HEK293T (cell line): ENCODE measurements around the gene CASZ1.

Source experiments
- CTCF ChIA-PET: fragments of 350-600 bp; formaldehyde crosslinking; extraction: SDS; loops from one replicate; lab custom pipeline; 2021; ENCODE audit warnings: antibody characterized with exemption, inconsistent platforms; lab: Yijun Ruan, JAX
- POLR2A ChIA-PET: fragments of 350-600 bp; formaldehyde crosslinking; extraction: SDS; loops from one replicate; lab custom pipeline; 2020; ENCODE audit warnings: antibody characterized with exemption, inconsistent platforms; lab: Yijun Ruan, JAX
- DNase-seq: peaks from one replicate; pipeline ENCODE4 v3.0.0; 2012; ENCODE audit warnings: mixed read lengths; ENCODE audit errors: extremely low spot score
- ARNT ChIP-seq: fragments of 450-650 bp; IDR thresholded peaks from 2 replicates; pipeline ENCODE4 v1.6.1; 2017; ENCODE audit warnings: mild to moderate bottlenecking
- BHLHE40 ChIP-seq: fragments of 450-650 bp; IDR thresholded peaks from 2 replicates; pipeline ENCODE4 v1.6.1; 2016; ENCODE audit warnings: mild to moderate bottlenecking, moderate library complexity, borderline replicate concordance
- CTBP1 ChIP-seq: fragments of 450-650 bp; IDR thresholded peaks from 2 replicates; pipeline ENCODE4 v1.6.1; 2016; ENCODE audit warnings: borderline replicate concordance
- ELF4 ChIP-seq: fragments of 450-650 bp; IDR thresholded peaks from 2 replicates; pipeline ENCODE4 v1.6.1; 2017; ENCODE audit warnings: antibody characterized with exemption
- FOXA1 ChIP-seq: fragments of 450-650 bp; IDR thresholded peaks from 2 replicates; pipeline ENCODE4 v1.6.1; 2016; ENCODE audit warnings: mild to moderate bottlenecking
- FOXK2 ChIP-seq: fragments of 450-650 bp; IDR thresholded peaks from 2 replicates; pipeline ENCODE4 v1.6.1; 2016; ENCODE audit warnings: mild to moderate bottlenecking
- FOXM1 ChIP-seq: fragments of 450-650 bp; IDR thresholded peaks from 2 replicates; pipeline ENCODE4 v1.6.1; 2017; ENCODE audit warnings: mild to moderate bottlenecking, borderline replicate concordance
- HDGF ChIP-seq: fragments of 450-650 bp; IDR thresholded peaks from 2 replicates; pipeline ENCODE4 v1.6.1; 2017; ENCODE audit warnings: antibody characterized with exemption, borderline replicate concordance
- L3MBTL2 ChIP-seq: fragments of 450-650 bp; conservative IDR thresholded peaks from 2 replicates; pipeline ENCODE4 v1.6.1; 2016; ENCODE audit warnings: mild to moderate bottlenecking
- LEF1 ChIP-seq: fragments of 450-650 bp; IDR thresholded peaks from 2 replicates; pipeline ENCODE4 v1.6.1; 2017; ENCODE audit warnings: mild to moderate bottlenecking, borderline replicate concordance
- NFRKB ChIP-seq: fragments of 450-650 bp; IDR thresholded peaks from 2 replicates; pipeline ENCODE4 v1.6.1; 2016; ENCODE audit warnings: mild to moderate bottlenecking, moderate library complexity
- SP1 ChIP-seq: fragments of 450-650 bp; IDR thresholded peaks from 2 replicates; pipeline ENCODE4 v1.6.1; 2017
- SUZ12 ChIP-seq: fragments of 450-650 bp; IDR thresholded peaks from 2 replicates; pipeline ENCODE4 v1.6.1; 2016; ENCODE audit warnings: mild to moderate bottlenecking
- TARDBP ChIP-seq: fragments of 450-650 bp; IDR thresholded peaks from 2 replicates; pipeline ENCODE4 v1.6.1; 2016
- ZNF384 ChIP-seq: fragments of 450-650 bp; IDR thresholded peaks from 2 replicates; pipeline ENCODE4 v1.6.1; 2016
- TF ChIP-seq, protein P1 (sequence below): fragments of 450-650 bp; IDR thresholded peaks from 2 replicates; pipeline ENCODE4 v1.6.1; 2016

The CASZ1 gene

DNA sequence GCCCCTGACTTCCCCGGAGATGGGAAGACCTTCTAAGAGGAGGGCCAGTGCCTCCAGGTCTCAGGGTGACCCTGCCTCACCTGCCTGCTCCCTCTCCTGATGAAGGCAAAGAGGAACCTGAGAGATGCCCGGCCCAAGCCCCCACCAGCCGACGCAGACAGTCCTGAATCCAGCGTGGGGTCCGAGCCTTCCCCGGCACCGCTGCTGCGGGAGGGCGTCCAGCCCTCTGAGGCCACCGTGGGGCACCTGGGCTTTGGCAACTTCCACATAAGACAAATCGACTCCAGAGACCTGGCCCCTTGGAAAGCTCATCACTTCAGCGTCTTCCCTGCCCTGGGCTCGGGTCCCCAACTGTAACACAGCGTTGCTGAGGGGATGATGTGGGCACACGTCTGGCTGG lies 122.2 kb downstream of the CASZ1 start:
- CTCF ChIA-PET, result no interaction called here
- POLR2A ChIA-PET, result no interaction called here
- no peak for DNase-seq
- TF ChIP-seq SUZ12, result no peak
- TF ChIP-seq BHLHE40, result no peak
- no peak for TF ChIP-seq LEF1
- no peak for TF ChIP-seq ZNF384
- TF ChIP-seq FOXA1, result no peak

- TF ChIP-seq TARDBP (no peak), ELF4 (no peak), FOXK2 (no peak), BHLHE40 (no peak), L3MBTL2 (no peak)
- ChIA-PET POLR2A (no interaction called here), CTCF (no interaction called here)
- DNase-seq, result no peak
These were observed 123.2 kb downstream of the CASZ1 start for GRCh38 chr1:10673109-10673711.

- DNase-seq, result no peak
- ChIA-PET POLR2A (no interaction called here), CTCF (no interaction called here)
- TF ChIP-seq NFRKB (no peak), FOXK2 (no peak), SUZ12 (no peak), HDGF (no peak), L3MBTL2 (no peak), ELF4 (no peak), BHLHE40 (no peak), ARNT (no peak), FOXM1 (no peak), ZNF384 (no peak), SP1 (no peak), LEF1 (no peak), TARDBP (no peak), CTBP1 (no peak; the same call in 1 of the 2 replicates), FOXA1 (no peak)
- TF ChIP-seq, protein P1, sequence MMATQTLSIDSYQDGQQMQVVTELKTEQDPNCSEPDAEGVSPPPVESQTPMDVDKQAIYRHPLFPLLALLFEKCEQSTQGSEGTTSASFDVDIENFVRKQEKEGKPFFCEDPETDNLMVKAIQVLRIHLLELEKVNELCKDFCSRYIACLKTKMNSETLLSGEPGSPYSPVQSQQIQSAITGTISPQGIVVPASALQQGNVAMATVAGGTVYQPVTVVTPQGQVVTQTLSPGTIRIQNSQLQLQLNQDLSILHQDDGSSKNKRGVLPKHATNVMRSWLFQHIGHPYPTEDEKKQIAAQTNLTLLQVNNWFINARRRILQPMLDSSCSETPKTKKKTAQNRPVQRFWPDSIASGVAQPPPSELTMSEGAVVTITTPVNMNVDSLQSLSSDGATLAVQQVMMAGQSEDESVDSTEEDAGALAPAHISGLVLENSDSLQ, result no peak
These were observed 123.9 kb downstream of the CASZ1 start for GRCh38 chr1:10672343-10673050.

DNA sequence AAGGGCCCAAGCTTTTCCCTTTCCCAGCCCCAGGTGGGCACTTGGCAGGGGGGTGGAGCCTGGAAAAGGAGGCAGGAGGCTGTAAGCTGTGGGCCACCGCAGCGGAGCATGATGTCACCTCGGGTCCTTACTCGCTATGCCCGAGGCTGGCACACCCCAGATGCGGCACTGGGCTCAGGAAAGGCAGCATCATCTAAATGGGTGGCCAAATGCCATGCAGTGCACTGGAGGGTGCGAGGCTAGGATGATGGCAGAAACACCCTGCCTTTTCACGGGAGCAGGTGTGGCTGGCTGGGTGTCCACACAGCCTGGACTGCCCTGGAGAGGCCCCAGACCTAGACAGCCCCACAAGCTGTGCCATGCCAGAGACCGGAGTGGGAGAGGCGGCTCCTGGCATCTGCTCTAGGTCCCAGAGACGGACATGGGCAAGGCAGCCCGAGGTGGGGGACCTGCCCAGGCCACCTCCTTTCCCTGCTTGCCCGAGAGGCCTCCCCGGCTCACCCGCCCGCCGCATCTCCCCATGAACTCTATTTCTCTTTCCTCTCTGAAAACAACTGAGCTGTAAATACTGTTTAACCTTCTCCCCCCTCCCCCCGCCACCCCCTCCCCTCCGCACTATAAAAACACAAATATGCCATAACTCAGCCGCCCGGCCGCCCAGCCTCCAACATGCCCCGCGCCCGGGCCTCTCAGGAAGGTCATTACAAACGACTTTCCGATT lies 124.7 kb downstream of the CASZ1 start:
- TF ChIP-seq SP1 (no peak), ARNT (no peak), LEF1 (no peak), NFRKB (no peak), ZNF384 (no peak), BHLHE40 (no peak), SUZ12 (no peak), HDGF (no peak), FOXA1 (no peak), CTBP1 (no peak), L3MBTL2 (no peak), FOXK2 (no peak), TARDBP (no peak), ELF4 (no peak), FOXM1 (no peak)
- TF ChIP-seq, protein P1, result no peak
- DNase-seq, result peak; percentile 36
- CTCF ChIA-PET, result no interaction called here
- POLR2A ChIA-PET, result no interaction called here

- TF ChIP-seq, protein P1, result peak; percentile 82
- peak; percentile 47 for TF ChIP-seq L3MBTL2
- no peak for TF ChIP-seq CTBP1
- peak; percentile 26 for DNase-seq
- ChIA-PET POLR2A (no interaction called here), CTCF (no interaction called here)
These were observed 125.4 kb downstream of the CASZ1 start for GRCh38 chr1:10671090-10671489.

- TF ChIP-seq CTBP1, result no peak
- TF ChIP-seq FOXA1, result no peak
- TF ChIP-seq FOXK2, result no peak
- no peak for TF ChIP-seq ZNF384
- no peak for TF ChIP-seq ARNT
- no peak for TF ChIP-seq FOXM1
- no peak for TF ChIP-seq BHLHE40
- TF ChIP-seq SP1, result no peak
- no peak for TF ChIP-seq ELF4
- TF ChIP-seq, protein P1, result no peak
- no peak for TF ChIP-seq TARDBP
- CTCF ChIA-PET, result no interaction called here
- POLR2A ChIA-PET, result no interaction called here
- no peak for DNase-seq
These were observed 126.3 kb downstream of the CASZ1 start for GRCh38 chr1:10670190-10670589.
